SK-N-SH treated with all-trans-retinoic acid at 6 μM for 48 hours (cell line): ENCODE data around the gene PTPRB.

Source experiments
- ATAC-seq: fragments of 200-7000 bp; cut with Tn5 transposase; 3 replicates; pipeline ENCODE4 v1.9.1; 2020; ENCODE audit warnings: mild to moderate bottlenecking, moderate library complexity
- ARNTL ChIP-seq: fragments of 450-650 bp; formaldehyde crosslinking; IDR thresholded peaks from 2 replicates; pipeline ENCODE4 v1.5.0; 2020; ENCODE audit warnings: low read depth, mild to moderate bottlenecking, moderate library complexity, borderline replicate concordance
- BACH2 ChIP-seq: fragments of 250-450 bp; sonication (Bioruptor Pico); IDR thresholded peaks from 2 replicates; pipeline ENCODE4 v1.9.0; 2021; ENCODE audit warnings: mild to moderate bottlenecking, borderline replicate concordance
- CSDC2 ChIP-seq: fragments of 250-450 bp; sonication (Bioruptor Pico); IDR thresholded peaks from 2 replicates; pipeline ENCODE4 v1.5.0; 2020; ENCODE audit warnings: mild to moderate bottlenecking, moderate library complexity
- ESRRG ChIP-seq: fragments of 250-450 bp; sonication (Bioruptor Pico); IDR thresholded peaks from 2 replicates; pipeline ENCODE4 v1.6.1; 2021; ENCODE audit warnings: mild to moderate bottlenecking
- GLIS3 ChIP-seq: fragments of 250-450 bp; sonication (Bioruptor Pico); IDR thresholded peaks from 2 replicates; pipeline ENCODE4 v1.5.0; 2020; ENCODE audit warnings: mild to moderate bottlenecking, moderate library complexity
- ISL1 ChIP-seq: fragments of 250-450 bp; sonication (Bioruptor Pico); IDR thresholded peaks from 2 replicates; pipeline ENCODE4 v2.1.2; 2022; ENCODE audit warnings: mild to moderate bottlenecking, moderate library complexity
- OSR1 ChIP-seq: fragments of 250-450 bp; sonication (Bioruptor Pico); IDR thresholded peaks from 2 replicates; pipeline ENCODE4 v1.8.0; 2022; ENCODE audit warnings: moderate library complexity, mild to moderate bottlenecking, inconsistent platforms
- POU6F1 ChIP-seq: fragments of 250-450 bp; sonication (Bioruptor Pico); IDR thresholded peaks from 2 replicates; pipeline ENCODE4 v1.8.0; 2021; ENCODE audit warnings: low read depth, mild to moderate bottlenecking, moderate library complexity, borderline replicate concordance
- PPARA ChIP-seq: fragments of 250-450 bp; sonication (Bioruptor Pico); IDR thresholded peaks from 2 replicates; pipeline ENCODE4 v1.5.0; 2020; ENCODE audit warnings: mild to moderate bottlenecking, borderline replicate concordance
- RARB ChIP-seq: fragments of 250-450 bp; sonication (Bioruptor Pico); IDR thresholded peaks from 2 replicates; pipeline ENCODE4 v1.8.0; 2021; ENCODE audit warnings: mild to moderate bottlenecking, moderate library complexity
- SNAI2 ChIP-seq: fragments of 250-450 bp; sonication (Bioruptor Pico); IDR thresholded peaks from 2 replicates; pipeline ENCODE4 v1.5.0; 2020; ENCODE audit warnings: mild to moderate bottlenecking, moderate library complexity
- TCF4 ChIP-seq: fragments of 250-450 bp; sonication (Bioruptor Pico); IDR thresholded peaks from 2 replicates; pipeline ENCODE4 v1.8.0; 2021; ENCODE audit warnings: mild to moderate bottlenecking, moderate library complexity, borderline replicate concordance
- TOX ChIP-seq: fragments of 250-450 bp; sonication (Bioruptor Pico); IDR thresholded peaks from 2 replicates; pipeline ENCODE4 v1.8.0; 2021; ENCODE audit warnings: mild to moderate bottlenecking, moderate library complexity, borderline replicate concordance
- ZFP3 ChIP-seq: fragments of 250-450 bp; sonication (Bioruptor Pico); IDR thresholded peaks from 2 replicates; pipeline ENCODE4 v1.5.0; 2020; ENCODE audit warnings: mild to moderate bottlenecking, moderate library complexity
- ZFP30 ChIP-seq: fragments of 450-650 bp; formaldehyde crosslinking; IDR thresholded peaks from 2 replicates; pipeline ENCODE4 v1.5.0; 2022; ENCODE audit warnings: mild to moderate bottlenecking, moderate library complexity
- ZNF565 ChIP-seq: fragments of 450-650 bp; formaldehyde crosslinking; conservative IDR thresholded peaks from 2 replicates; pipeline ENCODE4 v1.5.0; 2020; ENCODE audit warnings: low read depth, mild to moderate bottlenecking, moderate library complexity
- ZNF70 ChIP-seq: fragments of 450-650 bp; formaldehyde crosslinking; IDR thresholded peaks from 2 replicates; pipeline ENCODE4 v1.5.0; 2020; ENCODE audit warnings: mild to moderate bottlenecking, moderate library complexity
- ZNF8 ChIP-seq: fragments of 450-650 bp; formaldehyde crosslinking; IDR thresholded peaks from 2 replicates; pipeline ENCODE4 v1.5.0; 2020; ENCODE audit warnings: mild to moderate bottlenecking, moderate library complexity
- TF ChIP-seq, protein P1 (sequence below): fragments of 250-450 bp; sonication (Bioruptor Pico); IDR thresholded peaks from 2 replicates; pipeline ENCODE4 v1.8.0; 2020; ENCODE audit warnings: mild to moderate bottlenecking, moderate library complexity, borderline replicate concordance

Gene PTPRB

DNA sequence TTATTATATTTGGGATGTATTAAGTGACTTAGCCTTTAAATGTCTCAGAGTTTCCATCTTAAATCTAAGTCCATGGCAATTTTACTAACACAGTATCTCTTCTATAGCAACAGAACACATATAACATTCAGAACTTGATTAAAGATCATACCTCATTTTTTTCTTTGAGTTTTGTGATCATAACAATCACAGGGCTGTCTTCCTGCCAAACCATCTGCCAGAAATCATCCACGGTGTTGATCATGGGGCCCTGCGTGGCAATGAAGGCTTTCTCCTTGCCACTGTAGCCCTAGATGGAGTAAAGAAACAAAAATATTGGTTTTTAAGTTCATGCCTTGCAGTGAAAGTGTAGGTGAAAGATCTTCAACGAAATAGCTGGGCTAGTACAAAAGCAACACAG is 46.7 kb upstream of the PTPRB start:
- ATAC-seq, result no peak
- TF ChIP-seq ZFP3 (CRISPR knock-in tag) (no peak), PPARA (CRISPR knock-in tag) (no peak), TOX (CRISPR knock-in tag) (no peak), ZNF8 (CRISPR knock-in tag) (no peak), TCF4 (CRISPR knock-in tag) (no peak), ZNF565 (CRISPR knock-in tag) (no peak)
- TF ChIP-seq, protein P1, sequence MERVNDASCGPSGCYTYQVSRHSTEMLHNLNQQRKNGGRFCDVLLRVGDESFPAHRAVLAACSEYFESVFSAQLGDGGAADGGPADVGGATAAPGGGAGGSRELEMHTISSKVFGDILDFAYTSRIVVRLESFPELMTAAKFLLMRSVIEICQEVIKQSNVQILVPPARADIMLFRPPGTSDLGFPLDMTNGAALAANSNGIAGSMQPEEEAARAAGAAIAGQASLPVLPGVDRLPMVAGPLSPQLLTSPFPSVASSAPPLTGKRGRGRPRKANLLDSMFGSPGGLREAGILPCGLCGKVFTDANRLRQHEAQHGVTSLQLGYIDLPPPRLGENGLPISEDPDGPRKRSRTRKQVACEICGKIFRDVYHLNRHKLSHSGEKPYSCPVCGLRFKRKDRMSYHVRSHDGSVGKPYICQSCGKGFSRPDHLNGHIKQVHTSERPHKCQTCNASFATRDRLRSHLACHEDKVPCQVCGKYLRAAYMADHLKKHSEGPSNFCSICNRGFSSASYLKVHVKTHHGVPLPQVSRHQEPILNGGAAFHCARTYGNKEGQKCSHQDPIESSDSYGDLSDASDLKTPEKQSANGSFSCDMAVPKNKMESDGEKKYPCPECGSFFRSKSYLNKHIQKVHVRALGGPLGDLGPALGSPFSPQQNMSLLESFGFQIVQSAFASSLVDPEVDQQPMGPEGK, result no peak
- TF ChIP-seq, all 23 proteins: peak for 0

GRCh38 chr12:70671698-70672097 is 34.5 kb upstream of the PTPRB start:
- no peak for TF ChIP-seq RARB (CRISPR knock-in tag)
- no peak for TF ChIP-seq ZNF70 (CRISPR knock-in tag)
- TF ChIP-seq ZNF565 (CRISPR knock-in tag), result no peak

GRCh38 chr12:70670948-70671347 is 33.7 kb upstream of the PTPRB start:
- no peak for ATAC-seq
- TF ChIP-seq ZNF565 (CRISPR knock-in tag) (no peak), ZNF70 (CRISPR knock-in tag) (no peak), OSR1 (CRISPR knock-in tag) (no peak), TOX (CRISPR knock-in tag) (no peak), SNAI2 (CRISPR knock-in tag) (no peak), ARNTL (CRISPR knock-in tag) (no peak), PPARA (CRISPR knock-in tag) (no peak), RARB (CRISPR knock-in tag) (no peak), ISL1 (CRISPR knock-in tag) (no peak), TCF4 (CRISPR knock-in tag) (no peak), BACH2 (CRISPR knock-in tag) (no peak), GLIS3 (CRISPR knock-in tag) (no peak), ZFP3 (CRISPR knock-in tag) (no peak), ZFP30 (CRISPR knock-in tag) (no peak), POU6F1 (CRISPR knock-in tag) (no peak), ESRRG (CRISPR knock-in tag) (no peak), CSDC2 (CRISPR knock-in tag) (no peak)

More at GRCh38 chr12:70671698-70672097, 34.5 kb upstream of the PTPRB start:
- no peak for ATAC-seq

GRCh38 chr12:70667253-70667652 is 30.0 kb upstream of the PTPRB start:
- no peak for ATAC-seq
- no peak for TF ChIP-seq ZFP3 (CRISPR knock-in tag)
- TF ChIP-seq ARNTL (CRISPR knock-in tag), result no peak
- TF ChIP-seq ZNF565 (CRISPR knock-in tag), result no peak
- TF ChIP-seq ISL1 (CRISPR knock-in tag), result no peak
- no peak for TF ChIP-seq ZNF70 (CRISPR knock-in tag)
- no peak for TF ChIP-seq ESRRG (CRISPR knock-in tag)
- TF ChIP-seq SNAI2 (CRISPR knock-in tag), result no peak
- TF ChIP-seq, protein P1, result no peak
- no peak for TF ChIP-seq ZNF8 (CRISPR knock-in tag)
- TF ChIP-seq PPARA (CRISPR knock-in tag), result no peak
- no peak for TF ChIP-seq POU6F1 (CRISPR knock-in tag)
- no peak for TF ChIP-seq GLIS3 (CRISPR knock-in tag)
